MM.1S (cell line): Measurements from ENCODE around the gene NMNAT3.

Experiments used
- DNase-seq: peaks from one replicate; pipeline ENCODE4 v3.0.0-alpha.2; 2015
- H2AFZ ChIP-seq: fragments of 300-600 bp; sonication (generic); 2 replicates; pipeline ENCODE4 v1.6.0; 2016; ENCODE audit warnings: antibody characterized with exemption, low read length
- H3F3A ChIP-seq: fragments of 300-600 bp; sonication (generic); 2 replicates; pipeline ENCODE4 v1.6.1; 2016; ENCODE audit warnings: mild to moderate bottlenecking, antibody characterized with exemption, low read length, moderate library complexity, mixed read lengths; ENCODE audit not compliant: insufficient read depth
- H3K27ac ChIP-seq: fragments of 300-600 bp; sonication (generic); 2 replicates; pipeline ENCODE4 v1.5.1; 2016; ENCODE audit warnings: mild to moderate bottlenecking, low read length
- H3K27me3 ChIP-seq: fragments of 300-600 bp; sonication (generic); replicated peaks from 2 replicates; pipeline ENCODE4 v1.6.0; 2016; ENCODE audit warnings: low read length; ENCODE audit not compliant: insufficient read depth
- H3K36me3 ChIP-seq: fragments of 300-600 bp; sonication (generic); replicated peaks from 2 replicates; pipeline ENCODE4 v1.6.1; 2016; ENCODE audit warnings: mild to moderate bottlenecking, low read length, mixed read lengths; ENCODE audit not compliant: insufficient read depth
- H3K4me1 ChIP-seq: fragments of 300-600 bp; sonication (generic); 2 replicates; pipeline ENCODE4 v1.6.1; 2016; ENCODE audit warnings: low read length, mixed read lengths
- H3K4me2 ChIP-seq: fragments of 300-600 bp; sonication (generic); 2 replicates; pipeline ENCODE4 v1.6.0; 2016; ENCODE audit warnings: low read depth, low read length
- H3K4me3 ChIP-seq: fragments of 300-600 bp; sonication (generic); 2 replicates; pipeline ENCODE4 v1.5.1; 2016; ENCODE audit warnings: low read length, mixed read lengths
- H3K79me2 ChIP-seq: fragments of 300-600 bp; sonication (generic); 2 replicates; pipeline ENCODE4 v1.6.1; 2016; ENCODE audit warnings: mixed run types, low read length, mixed read lengths
- H3K9ac ChIP-seq: fragments of 300-600 bp; sonication (generic); 2 replicates; pipeline ENCODE4 v1.6.1; 2016; ENCODE audit warnings: low read length, mixed read lengths
- H3K9me2 ChIP-seq: fragments of 300-600 bp; sonication (generic); replicated peaks from 2 replicates; pipeline ENCODE4 v1.6.1; 2016; ENCODE audit warnings: mild to moderate bottlenecking, low read length, mixed read lengths; ENCODE audit not compliant: insufficient read depth
- H3K9me3 ChIP-seq: fragments of 300-600 bp; sonication (generic); replicated peaks from 2 replicates; pipeline ENCODE4 v1.6.1; 2016; ENCODE audit warnings: mild to moderate bottlenecking, low read length, mixed read lengths; ENCODE audit not compliant: insufficient read depth
- H4K20me1 ChIP-seq: fragments of 300-600 bp; sonication (generic); 2 replicates; pipeline ENCODE4 v1.6.1; 2016; ENCODE audit warnings: mild to moderate bottlenecking, low read length, moderate library complexity, mixed read lengths; ENCODE audit not compliant: insufficient read depth
- CTCF ChIP-seq: fragments of 300-600 bp; sonication (generic); IDR thresholded peaks from 2 replicates; pipeline ENCODE4 v1.5.1; 2016; ENCODE audit warnings: antibody characterized with exemption, low read length, mixed read lengths
- EZH2 ChIP-seq: fragments of 300-600 bp; sonication (generic); optimal IDR thresholded peaks from 2 replicates; pipeline ENCODE3; 2017; ENCODE audit warnings: low read depth, mild to moderate bottlenecking, antibody characterized with exemption, low read length, mixed read lengths
- EZH2phosphoT487 ChIP-seq: fragments of 300-600 bp; sonication (generic); IDR thresholded peaks from 2 replicates; pipeline ENCODE4 v1.6.1; 2018; ENCODE audit warnings: antibody characterized with exemption, low read length

Gene NMNAT3

GRCh38 chr3:139642996-139643395 is 34.8 kb downstream of the NMNAT3 start:
- no peak for TF ChIP-seq EZH2phosphoT487
- TF ChIP-seq EZH2: no peak
- no peak for TF ChIP-seq CTCF
- Histone ChIP-seq H3K27ac (no peak overlapping the region), H3K27me3 (no peaks in the 10 kb centered on the region), H3K4me1 (peaks cover 10% of the 10 kb centered on the region), H3K9me3 (no peaks in the 10 kb centered on the region), H3K79me2 (no peaks in the 10 kb centered on the region), H3K4me3 (no peak overlapping the region), H3K9ac (no peak overlapping the region), H3K9me2 (no peaks in the 10 kb centered on the region), H2AFZ (no peak overlapping the region), H3F3A (no peaks in the 10 kb centered on the region), H3K4me2 (no peak overlapping the region), H3K36me3 (no peaks in the 10 kb centered on the region), H4K20me1 (no peaks in the 10 kb centered on the region)
- no peak for DNase-seq

GRCh38 chr3:139640456-139640855 is 37.3 kb downstream of the NMNAT3 start:
- Histone ChIP-seq H3K4me2 (no peak overlapping the region), H3K9ac (no peak overlapping the region), H3K9me3 (no peaks in the 10 kb centered on the region), H3K9me2 (no peaks in the 10 kb centered on the region), H3K4me3 (no peak overlapping the region), H3K36me3 (no peaks in the 10 kb centered on the region), H3F3A (no peaks in the 10 kb centered on the region), H4K20me1 (no peaks in the 10 kb centered on the region), H3K27ac (no peak overlapping the region), H2AFZ (no peak overlapping the region), H3K4me1 (peaks cover 10% of the 10 kb centered on the region), H3K79me2 (no peaks in the 10 kb centered on the region), H3K27me3 (no peaks in the 10 kb centered on the region)
- TF ChIP-seq EZH2phosphoT487: no peak
- TF ChIP-seq EZH2: no peak
- TF ChIP-seq CTCF: no peak
- DNase-seq: no peak

- no peak overlapping the region for H3K4me2 ChIP-seq
- no peak overlapping the region for H3K9ac ChIP-seq
These were observed 38.1 kb downstream of the NMNAT3 start for GRCh38 chr3:139639662-139640061.

More at GRCh38 chr3:139639662-139640061, 38.1 kb downstream of the NMNAT3 start:
- Histone ChIP-seq H3K9me2 (no peaks in the 10 kb centered on the region), H4K20me1 (no peaks in the 10 kb centered on the region), H3K36me3 (no peaks in the 10 kb centered on the region), H3K79me2 (no peaks in the 10 kb centered on the region), H3K4me3 (no peak overlapping the region), H3K9me3 (no peaks in the 10 kb centered on the region), H3K27ac (no peak overlapping the region), H3K4me1 (peaks cover 10% of the 10 kb centered on the region), H3K27me3 (no peaks in the 10 kb centered on the region), H2AFZ (no peak overlapping the region), H3F3A (no peaks in the 10 kb centered on the region)
- TF ChIP-seq EZH2: no peak
- no peak for TF ChIP-seq EZH2phosphoT487
- no peak for TF ChIP-seq CTCF
- peak; percentile 58 for DNase-seq
